SK-N-SH treated with all-trans-retinoic acid at 6 μM for 48 hours (cell line): ENCODE data around the gene HMX1.

Source experiments
- ATAC-seq: fragments of 200-7000 bp; cut with Tn5 transposase; 3 replicates; pipeline ENCODE4 v1.9.1; 2020; ENCODE audit warnings: mild to moderate bottlenecking, moderate library complexity
- ARNTL ChIP-seq: fragments of 450-650 bp; formaldehyde crosslinking; IDR thresholded peaks from 2 replicates; pipeline ENCODE4 v1.5.0; 2020; ENCODE audit warnings: low read depth, mild to moderate bottlenecking, moderate library complexity, borderline replicate concordance
- CREB5 ChIP-seq: fragments of 250-450 bp; sonication (Bioruptor Pico); IDR thresholded peaks from 2 replicates; pipeline ENCODE4 v1.5.1; 2020; ENCODE audit warnings: low read depth, mild to moderate bottlenecking, moderate library complexity
- ESRRG ChIP-seq: fragments of 250-450 bp; sonication (Bioruptor Pico); IDR thresholded peaks from 2 replicates; pipeline ENCODE4 v1.6.1; 2021; ENCODE audit warnings: mild to moderate bottlenecking
- ISL1 ChIP-seq: fragments of 250-450 bp; sonication (Bioruptor Pico); IDR thresholded peaks from 2 replicates; pipeline ENCODE4 v2.1.2; 2022; ENCODE audit warnings: mild to moderate bottlenecking, moderate library complexity
- OSR1 ChIP-seq: fragments of 250-450 bp; sonication (Bioruptor Pico); IDR thresholded peaks from 2 replicates; pipeline ENCODE4 v1.8.0; 2022; ENCODE audit warnings: moderate library complexity, mild to moderate bottlenecking, inconsistent platforms
- POU6F1 ChIP-seq: fragments of 250-450 bp; sonication (Bioruptor Pico); IDR thresholded peaks from 2 replicates; pipeline ENCODE4 v1.8.0; 2021; ENCODE audit warnings: low read depth, mild to moderate bottlenecking, moderate library complexity, borderline replicate concordance
- RARB ChIP-seq: fragments of 250-450 bp; sonication (Bioruptor Pico); IDR thresholded peaks from 2 replicates; pipeline ENCODE4 v1.8.0; 2021; ENCODE audit warnings: mild to moderate bottlenecking, moderate library complexity
- TCF4 ChIP-seq: fragments of 250-450 bp; sonication (Bioruptor Pico); IDR thresholded peaks from 2 replicates; pipeline ENCODE4 v1.8.0; 2021; ENCODE audit warnings: mild to moderate bottlenecking, moderate library complexity, borderline replicate concordance
- TOX ChIP-seq: fragments of 250-450 bp; sonication (Bioruptor Pico); IDR thresholded peaks from 2 replicates; pipeline ENCODE4 v1.8.0; 2021; ENCODE audit warnings: mild to moderate bottlenecking, moderate library complexity, borderline replicate concordance
- ZC3H10 ChIP-seq: fragments of 250-450 bp; sonication (Bioruptor Pico); IDR thresholded peaks from 2 replicates; pipeline ENCODE4 v1.5.1; 2021; ENCODE audit warnings: mild to moderate bottlenecking, moderate library complexity
- ZFP3 ChIP-seq: fragments of 250-450 bp; sonication (Bioruptor Pico); IDR thresholded peaks from 2 replicates; pipeline ENCODE4 v1.5.0; 2020; ENCODE audit warnings: mild to moderate bottlenecking, moderate library complexity
- ZFP30 ChIP-seq: fragments of 450-650 bp; formaldehyde crosslinking; IDR thresholded peaks from 2 replicates; pipeline ENCODE4 v1.5.0; 2022; ENCODE audit warnings: mild to moderate bottlenecking, moderate library complexity
- ZNF70 ChIP-seq: fragments of 450-650 bp; formaldehyde crosslinking; IDR thresholded peaks from 2 replicates; pipeline ENCODE4 v1.5.0; 2020; ENCODE audit warnings: mild to moderate bottlenecking, moderate library complexity
- TF ChIP-seq, protein P1 (sequence below): fragments of 250-450 bp; sonication (Bioruptor Pico); IDR thresholded peaks from 2 replicates; pipeline ENCODE4 v1.5.0; 2020; ENCODE audit warnings: mild to moderate bottlenecking, moderate library complexity
- TF ChIP-seq, protein P2 (sequence below): fragments of 250-450 bp; sonication (Bioruptor Pico); IDR thresholded peaks from 2 replicates; pipeline ENCODE4 v1.8.0; 2020; ENCODE audit warnings: mild to moderate bottlenecking, moderate library complexity, borderline replicate concordance
- TF ChIP-seq, protein P3 (sequence below): fragments of 250-450 bp; sonication (Bioruptor Pico); IDR thresholded peaks from 2 replicates; pipeline ENCODE4 v1.5.1; 2021; ENCODE audit warnings: mild to moderate bottlenecking, moderate library complexity

The HMX1 gene

DNA sequence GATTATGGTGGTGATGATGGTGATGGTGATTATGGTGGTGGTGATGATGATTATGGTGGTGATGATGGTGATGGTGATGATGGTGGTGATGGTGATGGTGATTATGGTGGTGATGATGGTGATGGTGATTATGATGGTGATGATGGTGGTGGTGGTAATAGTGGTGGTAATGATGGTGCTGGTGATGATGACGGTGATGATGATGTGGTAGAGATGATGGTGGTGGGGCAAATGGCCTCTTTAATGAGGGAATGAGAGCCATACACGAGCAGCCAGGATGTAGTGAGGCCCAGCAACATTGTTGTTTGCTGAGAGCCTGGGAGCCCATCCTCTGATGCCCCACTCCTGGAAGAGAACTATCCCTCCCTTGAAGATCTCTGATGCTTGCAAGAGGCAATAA lies 29.0 kb downstream of the HMX1 start:
- TF ChIP-seq, protein P1, sequence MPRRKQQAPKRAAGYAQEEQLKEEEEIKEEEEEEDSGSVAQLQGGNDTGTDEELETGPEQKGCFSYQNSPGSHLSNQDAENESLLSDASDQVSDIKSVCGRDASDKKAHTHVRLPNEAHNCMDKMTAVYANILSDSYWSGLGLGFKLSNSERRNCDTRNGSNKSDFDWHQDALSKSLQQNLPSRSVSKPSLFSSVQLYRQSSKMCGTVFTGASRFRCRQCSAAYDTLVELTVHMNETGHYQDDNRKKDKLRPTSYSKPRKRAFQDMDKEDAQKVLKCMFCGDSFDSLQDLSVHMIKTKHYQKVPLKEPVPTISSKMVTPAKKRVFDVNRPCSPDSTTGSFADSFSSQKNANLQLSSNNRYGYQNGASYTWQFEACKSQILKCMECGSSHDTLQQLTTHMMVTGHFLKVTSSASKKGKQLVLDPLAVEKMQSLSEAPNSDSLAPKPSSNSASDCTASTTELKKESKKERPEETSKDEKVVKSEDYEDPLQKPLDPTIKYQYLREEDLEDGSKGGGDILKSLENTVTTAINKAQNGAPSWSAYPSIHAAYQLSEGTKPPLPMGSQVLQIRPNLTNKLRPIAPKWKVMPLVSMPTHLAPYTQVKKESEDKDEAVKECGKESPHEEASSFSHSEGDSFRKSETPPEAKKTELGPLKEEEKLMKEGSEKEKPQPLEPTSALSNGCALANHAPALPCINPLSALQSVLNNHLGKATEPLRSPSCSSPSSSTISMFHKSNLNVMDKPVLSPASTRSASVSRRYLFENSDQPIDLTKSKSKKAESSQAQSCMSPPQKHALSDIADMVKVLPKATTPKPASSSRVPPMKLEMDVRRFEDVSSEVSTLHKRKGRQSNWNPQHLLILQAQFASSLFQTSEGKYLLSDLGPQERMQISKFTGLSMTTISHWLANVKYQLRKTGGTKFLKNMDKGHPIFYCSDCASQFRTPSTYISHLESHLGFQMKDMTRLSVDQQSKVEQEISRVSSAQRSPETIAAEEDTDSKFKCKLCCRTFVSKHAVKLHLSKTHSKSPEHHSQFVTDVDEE, result no peak
- TF ChIP-seq OSR1 (CRISPR knock-in tag), result no peak
- TF ChIP-seq, protein P2, sequence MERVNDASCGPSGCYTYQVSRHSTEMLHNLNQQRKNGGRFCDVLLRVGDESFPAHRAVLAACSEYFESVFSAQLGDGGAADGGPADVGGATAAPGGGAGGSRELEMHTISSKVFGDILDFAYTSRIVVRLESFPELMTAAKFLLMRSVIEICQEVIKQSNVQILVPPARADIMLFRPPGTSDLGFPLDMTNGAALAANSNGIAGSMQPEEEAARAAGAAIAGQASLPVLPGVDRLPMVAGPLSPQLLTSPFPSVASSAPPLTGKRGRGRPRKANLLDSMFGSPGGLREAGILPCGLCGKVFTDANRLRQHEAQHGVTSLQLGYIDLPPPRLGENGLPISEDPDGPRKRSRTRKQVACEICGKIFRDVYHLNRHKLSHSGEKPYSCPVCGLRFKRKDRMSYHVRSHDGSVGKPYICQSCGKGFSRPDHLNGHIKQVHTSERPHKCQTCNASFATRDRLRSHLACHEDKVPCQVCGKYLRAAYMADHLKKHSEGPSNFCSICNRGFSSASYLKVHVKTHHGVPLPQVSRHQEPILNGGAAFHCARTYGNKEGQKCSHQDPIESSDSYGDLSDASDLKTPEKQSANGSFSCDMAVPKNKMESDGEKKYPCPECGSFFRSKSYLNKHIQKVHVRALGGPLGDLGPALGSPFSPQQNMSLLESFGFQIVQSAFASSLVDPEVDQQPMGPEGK, result no peak
- no peak for TF ChIP-seq ZFP30
- no peak for TF ChIP-seq ZNF70 (CRISPR knock-in tag)
- TF ChIP-seq POU6F1 (CRISPR knock-in tag), result no peak
- no peak for TF ChIP-seq CREB5 (CRISPR knock-in tag)
- TF ChIP-seq TCF4, result no peak
- TF ChIP-seq ZC3H10 (CRISPR knock-in tag), result no peak
- no peak for TF ChIP-seq ESRRG
- no peak for TF ChIP-seq TOX (CRISPR knock-in tag)
- ATAC-seq, result no peak

DNA sequence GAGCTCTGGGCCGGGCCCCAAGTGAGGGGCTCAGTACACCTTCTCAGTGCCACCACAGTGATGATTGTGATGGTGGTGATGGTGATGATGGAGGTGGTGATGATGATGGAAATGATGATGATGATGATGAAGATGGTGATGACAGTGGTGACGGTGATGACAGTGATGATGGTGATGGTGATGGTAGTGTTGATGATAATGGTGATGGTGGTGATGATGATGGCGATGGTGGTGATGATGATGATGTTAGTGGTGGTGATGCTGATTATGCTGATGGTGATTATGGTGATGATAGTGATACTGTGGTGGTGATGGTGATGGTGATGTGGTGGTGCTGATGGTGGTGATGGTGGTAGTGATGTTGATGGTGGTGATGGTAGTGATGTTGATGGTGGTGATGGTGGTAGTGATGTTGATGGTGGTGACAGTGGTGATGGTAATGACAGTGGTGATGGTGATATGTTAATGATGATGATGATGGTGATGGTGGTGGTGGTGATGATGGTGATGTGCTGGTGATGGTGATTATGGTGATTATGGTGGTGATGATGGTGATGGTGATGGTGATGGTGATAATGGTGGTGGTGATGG lies 29.9 kb downstream of the HMX1 start:
- ATAC-seq, result no peak
- TF ChIP-seq TOX (CRISPR knock-in tag) (no peak), ARNTL (CRISPR knock-in tag) (no peak), CREB5 (CRISPR knock-in tag) (no peak), POU6F1 (CRISPR knock-in tag) (no peak), OSR1 (CRISPR knock-in tag) (no peak), ZFP3 (CRISPR knock-in tag) (no peak), ISL1 (CRISPR knock-in tag) (no peak), ZC3H10 (CRISPR knock-in tag) (no peak), RARB (no peak), ESRRG (no peak), TCF4 (no peak)
- TF ChIP-seq, protein P2, result no peak
- TF ChIP-seq, protein P3, sequence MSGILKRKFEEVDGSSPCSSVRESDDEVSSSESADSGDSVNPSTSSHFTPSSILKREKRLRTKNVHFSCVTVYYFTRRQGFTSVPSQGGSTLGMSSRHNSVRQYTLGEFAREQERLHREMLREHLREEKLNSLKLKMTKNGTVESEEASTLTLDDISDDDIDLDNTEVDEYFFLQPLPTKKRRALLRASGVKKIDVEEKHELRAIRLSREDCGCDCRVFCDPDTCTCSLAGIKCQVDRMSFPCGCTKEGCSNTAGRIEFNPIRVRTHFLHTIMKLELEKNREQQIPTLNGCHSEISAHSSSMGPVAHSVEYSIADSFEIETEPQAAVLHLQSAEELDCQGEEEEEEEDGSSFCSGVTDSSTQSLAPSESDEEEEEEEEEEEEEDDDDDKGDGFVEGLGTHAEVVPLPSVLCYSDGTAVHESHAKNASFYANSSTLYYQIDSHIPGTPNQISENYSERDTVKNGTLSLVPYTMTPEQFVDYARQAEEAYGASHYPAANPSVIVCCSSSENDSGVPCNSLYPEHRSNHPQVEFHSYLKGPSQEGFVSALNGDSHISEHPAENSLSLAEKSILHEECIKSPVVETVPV, result no peak
- TF ChIP-seq, protein P1, result no peak
- TF ChIP-seq, all 23 proteins: peak for 0
